Upper lobe of left lung (tissue), 6 donors: ENCODE data around the gene CYSTM1. TPM values are rescaled to one million over a fixed set of nuclear protein-coding genes. Genes with fewer than 3 reads are reported as not detected.

Source experiments
- ATAC-seq, 2 donors: fragments of 200-7000 bp; cut with Tn5 transposase; one replicate each; pipeline ENCODE4 v1.9.1; 2022; ENCODE audit warnings: mild to moderate bottlenecking in 2 of 2, moderate library complexity in 2 of 2; ENCODE audit not compliant: low FRiP score in 2 of 2
- DNase-seq, 2 donors: peaks; one replicate each; pipeline ENCODE4 v3.0.0-alpha.2; 2019 to 2020
- H3K27ac ChIP-seq, 4 donors: fragments of 200-600 bp; sonication (generic); one replicate each; pipeline ENCODE4 v1.5.1; 2016 to 2019
- H3K27me3 ChIP-seq, 4 donors: fragments of 200-600 bp; sonication (generic); one replicate each; pipeline ENCODE4 v1.5.1; 2017 to 2019
- H3K36me3 ChIP-seq, 4 donors: fragments of 200-600 bp; sonication (generic); one replicate each; pipeline ENCODE4 v1.5.1; 2016 to 2019
- H3K4me1 ChIP-seq, 4 donors: fragments of 200-600 bp; sonication (generic); one replicate each; pipeline ENCODE4 v1.5.1; 2018 to 2019
- H3K4me3 ChIP-seq, 4 donors: fragments of 200-600 bp; sonication (generic); one replicate each; pipeline ENCODE4 v1.5.1; 2017 to 2019; ENCODE audit warnings: mild to moderate bottlenecking in 2 of 4, moderate library complexity in 1 of 4
- H3K9me3 ChIP-seq, 4 donors: fragments of 200-600 bp; sonication (generic); one replicate each; pipeline ENCODE4 v1.5.1; 2018 to 2019
- EP300 ChIP-seq, 4 donors: sonication (generic); formaldehyde crosslinking; IDR thresholded peaks; one replicate each; pipeline ENCODE4 v1.5.1; 2017; ENCODE audit warnings: antibody characterized with exemption in 4 of 4, control low read depth in 2 of 4
- POLR2A ChIP-seq, 4 donors: fragments of 450-650 bp; IDR thresholded peaks; one replicate each; pipeline ENCODE4 v1.5.1; 2016 to 2017; ENCODE audit warnings: antibody characterized with exemption in 4 of 4, mild to moderate bottlenecking in 2 of 4
- POLR2AphosphoS5 ChIP-seq, 2 donors: sonication (generic); formaldehyde crosslinking; IDR thresholded peaks; one replicate each; pipeline ENCODE4 v1.5.1; 2017; ENCODE audit warnings: antibody characterized with exemption in 2 of 2
- WGBS, 2 donors: methylation state at CpG; one replicate each; pipeline ENCODE4 v1.1.5; 2017 to 2018; 5-methylcytosine and 5-hydroxymethylcytosine counted together
- total RNA-seq, 6 donors: library from RNA; depleted of rRNA in 4 of 6; stranded (reverse); fragments of >200 nt in 4 of 6; gene quantifications; one replicate each; pipeline versions ENCODE4 v1.1.0 to v1.2.1, GENCODE V29; 2016 to 2021
- TF ChIP-seq, protein P1 (sequence below), 6 experiments: fragments of 450-650 bp in 4 of 6; fragments of 200-600 bp in 2 of 6; sonication (generic) in 2 of 6; IDR thresholded peaks; one replicate each; pipeline ENCODE4 v1.5.1; 2016 to 2019; ENCODE audit warnings: antibody characterized with exemption in 6 of 6
- donor health status: DM: no; HTN: no; CAD: no; lungs with moderate emphysema.
- donor health status: DM: no; HTN: yes; CAD: no; lungs with severe emphysema.

The CYSTM1 gene, protein sequence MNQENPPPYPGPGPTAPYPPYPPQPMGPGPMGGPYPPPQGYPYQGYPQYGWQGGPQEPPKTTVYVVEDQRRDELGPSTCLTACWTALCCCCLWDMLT
- 100 to 1,000 TPM in 1 of 6 donors, 10 to 100 TPM in 5; 24.1 to 139 (median 91.9) TPM for total RNA-seq

- Histone ChIP-seq H3K27me3 (no peaks in the 10 kb centered on the region), H3K27ac (peak within 1 kb of the TSS; percentile 98 to 99 (median 98)), H3K4me1 (peaks cover 16 to 35% (median 29%) of the 10 kb centered on the region in 4 donors), H3K36me3 (no peaks in the 10 kb centered on the region), H3K9me3 (no peaks in the 10 kb centered on the region), H3K4me3 (peak within 1 kb of the TSS; percentile 81 to 90 (median 86))
- DNase-seq (peak; percentile 99 to 100), ATAC-seq (peak; percentile 96 to 97)
- peak in 1 of 4 donors; percentile 78 for TF ChIP-seq EP300 (IDR thresholded peaks at IDR 0.05)
- TF ChIP-seq, protein P1, sequence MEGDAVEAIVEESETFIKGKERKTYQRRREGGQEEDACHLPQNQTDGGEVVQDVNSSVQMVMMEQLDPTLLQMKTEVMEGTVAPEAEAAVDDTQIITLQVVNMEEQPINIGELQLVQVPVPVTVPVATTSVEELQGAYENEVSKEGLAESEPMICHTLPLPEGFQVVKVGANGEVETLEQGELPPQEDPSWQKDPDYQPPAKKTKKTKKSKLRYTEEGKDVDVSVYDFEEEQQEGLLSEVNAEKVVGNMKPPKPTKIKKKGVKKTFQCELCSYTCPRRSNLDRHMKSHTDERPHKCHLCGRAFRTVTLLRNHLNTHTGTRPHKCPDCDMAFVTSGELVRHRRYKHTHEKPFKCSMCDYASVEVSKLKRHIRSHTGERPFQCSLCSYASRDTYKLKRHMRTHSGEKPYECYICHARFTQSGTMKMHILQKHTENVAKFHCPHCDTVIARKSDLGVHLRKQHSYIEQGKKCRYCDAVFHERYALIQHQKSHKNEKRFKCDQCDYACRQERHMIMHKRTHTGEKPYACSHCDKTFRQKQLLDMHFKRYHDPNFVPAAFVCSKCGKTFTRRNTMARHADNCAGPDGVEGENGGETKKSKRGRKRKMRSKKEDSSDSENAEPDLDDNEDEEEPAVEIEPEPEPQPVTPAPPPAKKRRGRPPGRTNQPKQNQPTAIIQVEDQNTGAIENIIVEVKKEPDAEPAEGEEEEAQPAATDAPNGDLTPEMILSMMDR (IDR thresholded peaks at IDR 0.05), result peak in 1 of 6 experiments; percentile 10
- peak; percentile 12 to 93 (median 83) for TF ChIP-seq POLR2A (IDR thresholded peaks at IDR 0.05)
- peak; percentile 86 to 96 for TF ChIP-seq POLR2AphosphoS5 (IDR thresholded peaks at IDR 0.05)
- WGBS, 2 donors, result 3 to 39% methylated on average over 2 to 49 of the region's 61 CpGs
These were observed at the start of gene CYSTM1 for GRCh38 chr5:140174465-140175366. Gene CYSTM1 (plus strand): TSS chr5:140175188. CDS start chr5:140194466, 19,278 bp downstream.

- Histone ChIP-seq H3K9me3 (no peaks in the 10 kb centered on the region), H3K36me3 (no peaks in the 10 kb centered on the region), H3K27ac (no peak within 1 kb of the TSS), H3K4me3 (no peak within 1 kb of the TSS), H3K4me1 (peaks cover 6 to 32% (median 15%) of the 10 kb centered on the region in 4 donors), H3K27me3 (no peaks in the 10 kb centered on the region)
- DNase-seq (no peak), ATAC-seq (no peak)
- 97 to 98% methylated on average over 4 of the region's 4 CpGs for WGBS, 2 donors
- no peak for TF ChIP-seq POLR2AphosphoS5 (IDR thresholded peaks at IDR 0.05)
- no peak for TF ChIP-seq EP300 (IDR thresholded peaks at IDR 0.05)
- TF ChIP-seq, protein P1 (IDR thresholded peaks at IDR 0.05), result no peak
- no peak for TF ChIP-seq POLR2A (IDR thresholded peaks at IDR 0.05)
These were observed 49.4 kb upstream of the CYSTM1 start, which contains the start of gene IGIP for GRCh38 chr5:140125637-140126036. Gene IGIP (plus strand): TSS chr5:140125937. CDS start chr5:140128477, 2,540 bp downstream.

DNA sequence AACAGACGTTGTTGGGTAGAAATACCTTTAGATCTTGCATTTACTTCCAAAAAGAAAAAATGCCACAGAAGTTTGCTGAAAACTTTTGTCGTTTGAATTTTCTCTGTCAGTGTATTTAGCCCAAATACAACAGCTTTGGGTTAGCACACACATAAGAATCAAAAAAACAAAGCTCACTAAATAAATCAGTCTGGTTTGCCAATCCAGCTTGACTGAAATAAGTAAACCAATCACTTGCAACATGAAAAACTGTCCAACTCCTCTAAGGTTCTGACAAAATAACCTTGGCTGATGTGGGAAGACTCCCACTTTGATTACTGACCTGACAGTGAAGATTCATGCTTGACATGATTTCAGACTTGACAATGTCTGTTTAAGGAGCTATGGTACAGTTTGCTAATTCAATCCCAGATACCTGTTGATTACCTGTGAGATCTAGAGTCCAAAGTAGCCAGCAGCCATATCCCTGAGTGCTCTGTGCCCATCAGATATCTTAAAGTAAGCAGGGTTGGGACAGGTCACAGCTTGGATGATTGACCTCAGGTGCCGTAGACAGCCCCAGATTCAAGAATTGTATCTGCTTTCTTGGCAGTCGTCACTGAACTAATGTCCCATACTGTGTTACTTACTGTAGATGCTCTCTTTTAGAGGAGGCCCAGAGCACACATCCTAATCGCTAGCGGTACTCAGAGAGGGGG, 48.5 kb upstream of the CYSTM1 start:
- Histone ChIP-seq H3K9me3 (no peaks in the 10 kb centered on the region), H3K36me3 (no peaks in the 10 kb centered on the region), H3K27me3 (no peaks in the 10 kb centered on the region), H3K4me1 (peaks cover 9 to 31% (median 15%) of the 10 kb centered on the region in 4 donors), H3K4me3 (no peak overlapping the region), H3K27ac (no peak overlapping the region)
- TF ChIP-seq POLR2AphosphoS5 (IDR thresholded peaks at IDR 0.05), result no peak
- TF ChIP-seq EP300 (IDR thresholded peaks at IDR 0.05), result no peak
- TF ChIP-seq POLR2A (IDR thresholded peaks at IDR 0.05), result no peak
- TF ChIP-seq, protein P1 (IDR thresholded peaks at IDR 0.05), result no peak
- DNase-seq (no peak), ATAC-seq (peak in 1 of 2 donors; percentile 30)
- 93 to 94% methylated on average over 6 of the region's 6 CpGs for WGBS, 2 donors

- no peak overlapping the region for H3K27ac ChIP-seq
- TF ChIP-seq EP300 (IDR thresholded peaks at IDR 0.05), result no peak
- TF ChIP-seq, protein P1 (IDR thresholded peaks at IDR 0.05), result no peak
- no peak for TF ChIP-seq POLR2AphosphoS5 (IDR thresholded peaks at IDR 0.05)
- no peak for TF ChIP-seq POLR2A (IDR thresholded peaks at IDR 0.05)
- ATAC-seq (no peak), DNase-seq (no peak)
- H3K27me3 ChIP-seq, result no peaks in the 10 kb centered on the region
- WGBS, 2 donors, result 95% methylated on average over 5 of the region's 5 CpGs
- H3K36me3 ChIP-seq, result no peaks in the 10 kb centered on the region
- no peak overlapping the region for H3K4me3 ChIP-seq
- peaks cover 18 to 36% (median 31%) of the 10 kb centered on the region in 4 donors for H3K4me1 ChIP-seq
- no peaks in the 10 kb centered on the region for H3K9me3 ChIP-seq
These were observed 46.6 kb upstream of the CYSTM1 start for GRCh38 chr5:140128376-140128775.
